HG02870 (cell line): ENCODE data around the gene MCM3AP.

Source experiments
- ATAC-seq: cut with Tn5 transposase; IDR thresholded peaks from one replicate; pipeline ENCODE4 v1.9.1; 2021; ENCODE audit warnings: mild to moderate bottlenecking, moderate library complexity; ENCODE audit not compliant: unreplicated experiment

MCM3AP gene

GRCh38 chr21:46220275-46220810, 65.1 kb downstream of the MCM3AP start:
- ATAC-seq = no peak

GRCh38 chr21:46219591-46220239, 65.7 kb downstream of the MCM3AP start:
- ATAC-seq = no peak

- ATAC-seq = no peak
Observed at GRCh38 chr21:46218906-46219590, 66.4 kb downstream of the MCM3AP start.

- no peak for ATAC-seq
Observed at GRCh38 chr21:46217511-46218196, 67.8 kb downstream of the MCM3AP start.

GRCh38 chr21:46216132-46216747, 69.2 kb downstream of the MCM3AP start:
- no peak for ATAC-seq

GRCh38 chr21:46215436-46216131, 69.8 kb downstream of the MCM3AP start:
- no peak for ATAC-seq

- ATAC-seq = no peak
Observed at GRCh38 chr21:46214478-46215340, 70.7 kb downstream of the MCM3AP start.

- ATAC-seq = no peak
Observed at GRCh38 chr21:46213620-46214286, 71.7 kb downstream of the MCM3AP start.

GRCh38 chr21:46212721-46213484, 72.5 kb downstream of the MCM3AP start:
- no peak for ATAC-seq

- ATAC-seq = no peak
Observed at GRCh38 chr21:46211786-46212720, 73.4 kb downstream of the MCM3AP start.

- ATAC-seq = no peak
Observed at GRCh38 chr21:46211376-46211775, 74.0 kb downstream of the MCM3AP start.

- ATAC-seq = no peak
Observed at GRCh38 chr21:46210378-46211136, 74.9 kb downstream of the MCM3AP start.

- no peak for ATAC-seq
Observed at GRCh38 chr21:46208761-46209721, 76.4 kb downstream of the MCM3AP start.

GRCh38 chr21:46207920-46208591, 77.4 kb downstream of the MCM3AP start:
- ATAC-seq = no peak
